Globus pallidus (tissue), 1 donor: ENCODE data around the gene TFEC.
"Not testable (repeated sequence)": the region's sequence is repeated elsewhere in the genome, so short reads cannot be mapped to it uniquely, and the experiment has no call there.

Experiments
- DNase-seq: peaks from one replicate; pipeline ENCODE4 v3.0.0-alpha.2; 2015; ENCODE audit warnings: low spot score

Gene TFEC

GRCh38 chr7:115988401-115988800 is 42.2 kb downstream of the TFEC start:
- no peak for DNase-seq

DNA sequence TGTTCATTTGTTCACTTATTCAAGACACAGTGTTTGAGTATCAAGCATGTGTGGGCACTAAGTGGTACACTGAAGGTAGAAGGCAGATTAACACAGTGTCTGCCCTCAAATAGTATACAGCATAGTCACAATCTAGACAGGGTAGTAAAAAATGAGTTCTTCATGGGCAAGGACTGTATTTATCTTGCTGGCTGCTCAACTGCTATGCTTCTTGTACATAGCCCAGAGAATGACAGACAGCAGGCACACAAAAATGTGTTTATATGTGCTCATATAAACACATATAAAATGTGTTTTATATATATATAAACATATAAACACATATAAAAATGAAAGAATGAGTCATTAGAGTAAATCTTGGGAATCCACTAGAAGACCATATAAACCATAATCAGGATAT is 43.1 kb downstream of the TFEC start:
- DNase-seq: no peak

DNA sequence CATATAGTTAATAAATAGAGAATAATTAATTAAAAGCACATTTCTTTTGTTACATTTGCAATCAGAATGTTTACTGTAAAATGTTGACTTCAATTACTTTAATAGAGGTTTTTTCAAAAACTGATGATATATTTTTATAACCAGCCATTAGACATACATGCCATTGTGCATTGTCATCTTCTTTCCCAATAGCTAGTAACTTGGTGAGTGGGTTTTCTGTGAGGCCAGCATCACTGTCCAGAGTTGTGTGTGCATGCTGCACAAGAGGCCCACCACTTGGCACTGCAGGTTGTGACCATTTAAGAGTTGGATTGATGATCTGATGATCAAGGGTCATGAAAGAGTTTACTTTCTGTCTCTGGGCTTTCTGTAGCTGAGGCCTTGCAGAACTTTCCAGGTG is 46.5 kb downstream of the TFEC start:
- no peak for DNase-seq

GRCh38 chr7:115980159-115980558 is 50.4 kb downstream of the TFEC start:
- DNase-seq: no peak

GRCh38 chr7:115976651-115977050 is 53.9 kb downstream of the TFEC start:
- DNase-seq: no peak

- DNase-seq: no peak
Observed at GRCh38 chr7:115975766-115976165, 54.8 kb downstream of the TFEC start.

GRCh38 chr7:115973406-115973805 is 57.2 kb downstream of the TFEC start:
- no peak for DNase-seq

- DNase-seq: peak; percentile 0
Observed at GRCh38 chr7:115971506-115971905, 59.1 kb downstream of the TFEC start.

- no peak for DNase-seq
Observed at GRCh38 chr7:115968596-115968995, 62.0 kb downstream of the TFEC start.

- no peak for DNase-seq
Observed at GRCh38 chr7:115968171-115968570, 62.4 kb downstream of the TFEC start.

DNA sequence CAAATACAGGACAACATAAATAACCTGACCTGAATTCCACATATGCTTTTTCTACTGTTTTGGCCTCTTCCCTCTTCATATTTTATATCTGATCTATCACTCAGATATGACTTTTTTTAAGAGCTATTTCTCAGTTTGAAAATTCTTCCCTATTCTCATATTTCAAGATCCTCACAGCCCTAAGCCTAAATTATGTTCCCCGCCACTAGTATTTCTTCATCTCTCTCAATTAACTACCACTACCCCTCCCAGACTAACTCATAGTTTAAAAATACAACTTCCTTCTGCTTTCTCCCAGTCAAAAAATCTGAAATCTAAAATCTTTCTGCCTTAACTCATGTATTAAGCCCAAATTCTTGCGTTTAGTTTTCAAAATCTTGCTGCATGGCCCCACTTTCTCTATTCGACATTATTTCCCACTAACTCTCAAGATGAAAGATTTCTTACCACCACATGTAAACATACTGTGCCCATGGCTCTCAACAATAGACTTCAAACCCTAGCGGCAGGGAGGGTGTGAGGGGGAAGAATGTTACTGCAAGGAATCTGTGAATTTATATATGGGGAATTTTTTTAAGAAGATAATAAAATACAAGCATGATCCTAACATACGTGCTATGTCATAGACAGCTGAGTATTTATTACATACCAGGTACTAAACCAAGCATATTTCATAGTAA is 64.6 kb downstream of the TFEC start:
- no peak for DNase-seq

GRCh38 chr7:115965236-115965635 is 65.3 kb downstream of the TFEC start:
- DNase-seq: no peak

GRCh38 chr7:115964799-115965198 is 65.8 kb downstream of the TFEC start:
- no peak for DNase-seq

DNA sequence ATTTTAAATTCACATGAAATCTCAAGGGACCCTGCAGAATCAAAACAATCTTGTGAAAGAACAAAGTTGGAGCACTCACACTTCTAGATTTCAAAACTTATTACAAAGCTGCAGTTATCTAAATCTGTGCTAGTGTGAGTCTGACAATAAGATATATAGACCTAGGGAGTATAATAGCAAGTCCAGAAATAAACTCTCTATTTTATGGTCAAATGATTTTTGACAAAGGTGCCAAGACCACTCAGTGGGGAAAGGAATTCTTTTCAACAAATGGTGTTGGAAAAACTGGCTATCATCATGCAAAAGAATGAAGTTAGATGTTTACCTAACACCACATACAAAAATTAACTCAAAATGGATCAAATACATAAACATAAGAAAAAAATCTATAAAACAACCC is 68.2 kb downstream of the TFEC start:
- DNase-seq: no peak

DNA sequence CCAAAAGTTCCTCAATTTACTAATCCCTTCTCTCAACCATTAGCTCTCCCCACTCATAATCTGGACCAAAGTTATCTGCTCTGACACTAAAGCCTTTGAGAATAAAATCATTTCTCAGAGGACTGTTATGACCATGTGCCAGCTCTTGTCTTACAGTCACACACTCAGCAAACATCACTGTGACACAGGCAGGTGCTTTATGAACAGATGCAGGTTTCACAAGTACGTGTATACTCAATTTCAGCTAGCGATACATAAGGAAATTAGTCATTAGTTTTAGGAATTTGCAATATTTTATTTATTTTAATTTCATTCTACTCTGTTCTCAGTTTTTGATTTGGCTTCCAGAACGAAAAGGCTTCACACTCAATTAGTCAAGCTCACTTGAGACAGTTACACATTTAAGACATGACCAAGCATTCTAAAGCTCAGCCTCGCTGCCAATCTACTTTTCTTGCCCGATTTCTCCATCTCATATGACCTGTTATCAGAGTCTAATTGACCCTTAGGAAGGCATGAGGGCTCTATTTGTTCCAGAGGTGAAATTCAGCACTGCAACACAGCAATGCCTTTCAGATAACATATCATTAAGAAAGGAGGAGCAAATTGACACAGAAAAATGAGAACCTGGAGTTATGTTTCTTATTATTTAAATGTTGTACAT is 76.8 kb downstream of the TFEC start:
- no peak for DNase-seq

GRCh38 chr7:115952832-115953231 is 77.7 kb downstream of the TFEC start:
- no peak for DNase-seq

- DNase-seq: no peak
Observed at GRCh38 chr7:115951547-115951946, 79.0 kb downstream of the TFEC start.

DNA sequence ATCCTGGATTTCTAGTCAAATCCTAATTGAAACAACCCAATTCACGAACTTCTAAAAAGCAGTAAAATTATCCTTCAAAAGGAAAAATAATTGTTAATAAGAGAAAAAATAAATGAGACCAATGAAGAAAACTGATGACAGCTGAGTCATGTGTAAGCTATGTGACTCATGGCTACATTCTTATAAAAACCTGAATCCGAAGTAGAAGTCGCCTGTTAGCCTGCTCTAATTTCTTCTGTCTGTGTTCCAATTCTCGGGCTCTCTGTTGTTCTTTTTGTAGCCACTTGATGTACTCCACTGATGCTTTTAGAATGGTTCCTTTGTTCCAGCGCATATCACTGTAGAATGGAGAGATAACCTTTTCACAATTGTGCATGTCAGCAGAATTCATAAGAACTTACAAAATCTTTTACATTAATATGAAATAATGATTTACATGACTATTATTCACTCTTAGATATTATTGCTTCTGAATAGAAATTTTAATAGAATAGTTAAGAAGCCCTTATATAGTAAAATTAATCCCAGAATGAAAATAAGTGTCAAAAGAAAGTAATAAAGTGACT is 88.8 kb downstream of the TFEC start:
- DNase-seq: no peak

DNA sequence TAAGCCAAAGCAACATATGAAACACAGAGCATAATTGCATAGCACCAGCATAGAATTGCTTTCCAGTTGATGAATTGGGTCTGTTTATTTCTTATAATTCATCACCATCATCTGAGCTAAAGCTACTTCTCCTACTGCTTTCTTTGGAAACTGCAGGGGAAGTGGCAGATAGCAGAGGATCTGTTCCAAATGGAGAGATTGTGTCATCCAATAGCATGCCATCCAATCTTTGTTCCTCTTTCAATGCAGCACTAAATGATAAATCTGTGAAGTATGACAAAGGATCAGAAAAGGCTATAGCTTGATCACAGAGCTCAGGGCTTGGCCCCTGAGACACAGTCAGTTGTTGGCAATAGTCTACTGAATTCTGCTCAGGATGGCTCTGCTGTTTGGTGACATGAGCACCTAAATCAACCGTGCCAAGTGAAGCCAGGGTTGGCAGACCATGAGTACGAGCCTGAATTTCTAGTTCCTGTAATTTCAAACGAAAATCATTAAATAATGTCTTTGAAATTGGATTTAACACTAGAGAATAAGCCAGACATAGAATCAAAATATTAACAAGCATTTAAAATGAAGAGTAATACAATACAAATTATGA is 90.0 kb downstream of the TFEC start:
- DNase-seq: no peak

DNA sequence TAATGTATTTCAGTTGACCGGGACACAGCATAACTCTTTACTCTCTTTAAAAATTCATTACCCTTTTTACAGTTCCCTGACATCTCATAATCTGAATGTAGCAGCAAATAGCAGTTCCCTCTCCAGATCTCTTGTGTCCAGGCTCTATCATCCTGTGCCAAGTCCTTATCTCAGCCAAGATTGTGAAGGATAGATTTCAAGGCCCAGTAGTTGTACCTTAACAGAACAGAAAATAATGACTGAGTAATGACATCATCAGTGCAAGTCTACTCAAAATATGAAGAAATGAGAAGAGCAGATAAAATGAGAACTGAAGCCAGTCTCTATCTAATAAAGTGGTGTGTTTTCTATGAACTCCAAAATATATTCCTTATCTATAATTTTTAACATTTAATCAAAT is 92.6 kb downstream of the TFEC start:
- DNase-seq: no peak

- no peak for DNase-seq
Observed at GRCh38 chr7:115933471-115933870, 97.1 kb downstream of the TFEC start.

GRCh38 chr7:115932880-115933279 is 97.7 kb downstream of the TFEC start:
- DNase-seq: no peak

- DNase-seq: not testable (repeated sequence)
Observed at GRCh38 chr7:115930184-115930583, 100.4 kb downstream of the TFEC start.
